GM06990 (cell line): ENCODE results near the gene EWSR1.

Experiments
- DNase-seq: peaks from one replicate; pipeline ENCODE4 v3.0.0-alpha.2; 2011; ENCODE audit not compliant: insufficient read length; ENCODE audit errors: extremely low read depth
- H3K27me3 ChIP-seq: replicated peaks from 2 replicates; pipeline ENCODE4 v1.6.0; 2011; ENCODE audit warnings: low read length; ENCODE audit not compliant: control insufficient read depth, insufficient read depth
- H3K36me3 ChIP-seq: 2 replicates; pipeline ENCODE4 v1.5.1; 2011; ENCODE audit warnings: low read length; ENCODE audit not compliant: control insufficient read depth, insufficient read depth
- H3K4me3 ChIP-seq: replicated peaks from 2 replicates; pipeline ENCODE4 v1.5.1; 2011; ENCODE audit warnings: low read depth, mild to moderate bottlenecking, control low read depth, low read length
- TF ChIP-seq, protein P1 (sequence below): IDR thresholded peaks from 2 replicates; pipeline ENCODE4 v1.5.1; 2011; ENCODE audit warnings: low read length, control low read depth, mild to moderate bottlenecking, inconsistent platforms; ENCODE audit not compliant: insufficient read depth, poor library complexity, severe bottlenecking

EWSR1 gene

GRCh38 chr22:29290061-29290460 is 22.0 kb downstream of the EWSR1 start:
- TF ChIP-seq, protein P1, sequence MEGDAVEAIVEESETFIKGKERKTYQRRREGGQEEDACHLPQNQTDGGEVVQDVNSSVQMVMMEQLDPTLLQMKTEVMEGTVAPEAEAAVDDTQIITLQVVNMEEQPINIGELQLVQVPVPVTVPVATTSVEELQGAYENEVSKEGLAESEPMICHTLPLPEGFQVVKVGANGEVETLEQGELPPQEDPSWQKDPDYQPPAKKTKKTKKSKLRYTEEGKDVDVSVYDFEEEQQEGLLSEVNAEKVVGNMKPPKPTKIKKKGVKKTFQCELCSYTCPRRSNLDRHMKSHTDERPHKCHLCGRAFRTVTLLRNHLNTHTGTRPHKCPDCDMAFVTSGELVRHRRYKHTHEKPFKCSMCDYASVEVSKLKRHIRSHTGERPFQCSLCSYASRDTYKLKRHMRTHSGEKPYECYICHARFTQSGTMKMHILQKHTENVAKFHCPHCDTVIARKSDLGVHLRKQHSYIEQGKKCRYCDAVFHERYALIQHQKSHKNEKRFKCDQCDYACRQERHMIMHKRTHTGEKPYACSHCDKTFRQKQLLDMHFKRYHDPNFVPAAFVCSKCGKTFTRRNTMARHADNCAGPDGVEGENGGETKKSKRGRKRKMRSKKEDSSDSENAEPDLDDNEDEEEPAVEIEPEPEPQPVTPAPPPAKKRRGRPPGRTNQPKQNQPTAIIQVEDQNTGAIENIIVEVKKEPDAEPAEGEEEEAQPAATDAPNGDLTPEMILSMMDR, result no peak
- DNase-seq, result no peak
- no peak overlapping the region for H3K4me3 ChIP-seq
- H3K36me3 ChIP-seq, result peaks cover 33% of the 10 kb centered on the region
- no peaks in the 10 kb centered on the region for H3K27me3 ChIP-seq

DNA sequence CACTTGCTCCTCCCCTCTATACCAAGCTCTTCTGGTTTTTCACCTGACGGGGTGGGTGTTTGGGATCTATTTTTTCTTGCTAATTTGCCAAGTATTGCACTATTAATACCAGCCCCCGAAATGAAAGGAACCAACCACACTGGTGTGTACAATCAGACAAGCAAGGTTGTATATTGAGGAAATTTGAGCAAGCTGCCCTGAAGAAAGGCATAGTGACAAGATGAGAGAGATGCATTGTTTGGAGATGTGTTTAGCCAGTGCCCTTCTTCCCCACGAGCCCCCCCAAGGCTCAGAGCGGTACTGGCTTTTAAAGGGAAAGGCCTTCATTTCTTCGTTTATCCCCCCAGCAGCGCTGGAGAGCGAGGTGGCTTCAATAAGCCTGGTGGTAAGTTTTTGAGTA is 23.1 kb downstream of the EWSR1 start:
- Histone ChIP-seq H3K4me3 (no peak overlapping the region), H3K27me3 (no peaks in the 10 kb centered on the region), H3K36me3 (peaks cover 35% of the 10 kb centered on the region)
- TF ChIP-seq, protein P1, result no peak
- no peak for DNase-seq

DNA sequence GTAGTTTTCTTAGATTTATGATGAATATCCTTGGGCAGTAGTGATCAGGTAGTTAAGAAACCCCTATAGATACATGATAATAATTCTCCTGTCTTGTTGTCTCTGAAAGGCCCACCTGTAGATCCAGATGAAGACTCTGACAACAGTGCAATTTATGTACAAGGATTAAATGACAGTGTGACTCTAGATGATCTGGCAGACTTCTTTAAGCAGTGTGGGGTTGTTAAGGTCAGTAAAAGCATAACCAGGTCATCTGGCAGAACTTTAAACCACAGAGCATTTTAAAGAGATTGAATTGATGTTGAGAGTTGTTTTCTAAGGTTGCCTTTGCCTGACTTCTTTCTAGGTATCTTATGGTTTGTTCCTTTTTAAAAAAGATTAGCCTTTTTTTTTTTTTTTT is 24.3 kb downstream of the EWSR1 start:
- H3K36me3 ChIP-seq, result peaks cover 40% of the 10 kb centered on the region
- no peak for DNase-seq
- H3K27me3 ChIP-seq, result no peaks in the 10 kb centered on the region
- H3K4me3 ChIP-seq, result no peak overlapping the region
- TF ChIP-seq, protein P1, result no peak

- peaks cover 35% of the 10 kb centered on the region for H3K36me3 ChIP-seq
Measured at GRCh38 chr22:29298641-29299040, 30.6 kb downstream of the EWSR1 start.

DNA sequence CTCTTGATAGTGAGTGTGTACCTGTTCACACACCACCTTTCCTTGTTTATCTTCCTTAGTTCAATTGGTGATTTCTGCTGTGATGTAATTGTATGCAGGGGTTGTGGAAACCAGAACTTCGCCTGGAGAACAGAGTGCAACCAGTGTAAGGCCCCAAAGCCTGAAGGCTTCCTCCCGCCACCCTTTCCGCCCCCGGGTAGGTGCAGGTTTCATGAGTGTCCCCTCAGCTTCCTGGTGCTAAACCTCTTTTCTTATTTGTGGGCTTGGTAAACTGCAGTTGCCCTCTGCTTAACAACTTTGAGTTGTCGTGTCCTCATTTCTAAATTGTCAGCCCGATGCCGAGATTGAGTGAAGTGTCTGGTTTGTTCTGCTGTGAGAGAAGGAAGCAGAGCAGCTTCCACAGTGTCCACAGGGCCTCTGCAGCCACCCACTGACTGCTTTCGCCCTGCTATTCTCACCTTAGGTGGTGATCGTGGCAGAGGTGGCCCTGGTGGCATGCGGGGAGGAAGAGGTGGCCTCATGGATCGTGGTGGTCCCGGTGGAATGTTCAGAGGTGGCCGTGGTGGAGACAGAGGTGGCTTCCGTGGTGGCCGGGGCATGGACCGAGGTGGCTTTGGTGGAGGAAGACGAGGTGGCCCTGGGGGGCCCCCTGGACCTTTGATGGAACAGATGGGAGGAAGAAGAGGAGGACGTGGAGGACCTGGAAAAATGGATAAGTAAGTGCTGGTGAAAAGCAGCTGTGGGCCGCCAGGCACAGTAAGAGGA is 31.2 kb downstream of the EWSR1 start:
- DNase-seq, result no peak
- Histone ChIP-seq H3K36me3 (peaks cover 33% of the 10 kb centered on the region), H3K27me3 (no peaks in the 10 kb centered on the region), H3K4me3 (no peak overlapping the region)
- TF ChIP-seq, protein P1, result no peak

More at GRCh38 chr22:29298641-29299040, 30.6 kb downstream of the EWSR1 start:
- H3K27me3 ChIP-seq, result no peaks in the 10 kb centered on the region
- no peak overlapping the region for H3K4me3 ChIP-seq
- TF ChIP-seq, protein P1, result no peak
- DNase-seq, result no peak

- TF ChIP-seq, protein P1, result no peak
- no peak overlapping the region for H3K4me3 ChIP-seq
- DNase-seq, result no peak
- H3K36me3 ChIP-seq, result peaks cover 33% of the 10 kb centered on the region
- no peaks in the 10 kb centered on the region for H3K27me3 ChIP-seq
Measured at GRCh38 chr22:29300467-29300806, 32.4 kb downstream of the EWSR1 start.
